HG03064 (cell line): ENCODE data around the gene AMBRA1.

Experiments
- ATAC-seq: cut with Tn5 transposase; IDR thresholded peaks from one replicate; pipeline ENCODE4 v1.9.1; 2021; ENCODE audit warnings: low read depth; ENCODE audit not compliant: unreplicated experiment

Gene AMBRA1

GRCh38 chr11:46577058-46577457, 16.8 kb downstream of the AMBRA1 start:
- ATAC-seq = no peak

DNA sequence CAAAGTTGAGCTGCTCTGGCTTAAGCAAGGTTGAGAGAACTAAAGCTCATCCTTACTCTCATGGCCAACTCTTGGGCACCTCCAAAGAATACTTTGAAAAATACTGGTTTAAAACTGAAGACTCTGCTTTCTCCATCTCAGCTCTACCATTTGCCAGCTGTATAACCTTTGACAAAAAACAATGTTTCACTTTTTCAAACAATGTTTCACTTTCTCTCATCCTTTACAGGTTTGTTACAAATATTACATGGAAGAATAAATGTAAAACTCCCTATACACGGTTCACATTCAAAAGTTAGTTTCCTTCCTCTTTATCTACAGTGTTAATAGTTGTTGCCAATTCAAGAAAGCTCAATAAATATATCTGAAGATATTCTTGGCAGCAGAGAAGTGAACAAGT, 19.2 kb downstream of the AMBRA1 start:
- no peak for ATAC-seq

- ATAC-seq = no peak
These were observed 22.9 kb downstream of the AMBRA1 start for GRCh38 chr11:46570790-46571398.

GRCh38 chr11:46565232-46565840, 28.5 kb downstream of the AMBRA1 start:
- no peak for ATAC-seq

GRCh38 chr11:46564459-46564858, 29.4 kb downstream of the AMBRA1 start:
- no peak for ATAC-seq

DNA sequence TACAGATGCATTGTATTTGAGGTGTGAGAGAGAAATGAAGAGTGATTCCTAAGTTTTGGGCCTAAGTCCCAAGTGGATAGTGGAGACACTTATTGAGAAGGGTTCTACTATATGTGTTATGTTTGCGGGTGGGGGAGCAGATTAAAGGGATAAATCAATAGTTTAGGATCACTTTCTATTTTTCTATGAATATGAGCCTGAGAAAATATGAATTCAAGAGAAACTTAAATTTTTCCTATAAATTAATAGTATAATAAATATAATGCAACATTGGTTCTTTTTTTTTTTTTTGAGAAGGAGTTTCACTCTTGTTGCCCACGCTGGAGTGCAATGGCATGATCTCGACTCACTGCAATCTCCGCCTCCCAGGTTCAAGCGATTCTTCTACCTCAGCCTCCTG, 31.3 kb downstream of the AMBRA1 start:
- no peak for ATAC-seq

- no peak for ATAC-seq
These were observed 33.4 kb downstream of the AMBRA1 start for GRCh38 chr11:46560300-46560991.

- no peak for ATAC-seq
These were observed 34.0 kb downstream of the AMBRA1 start for GRCh38 chr11:46559815-46560214.

DNA sequence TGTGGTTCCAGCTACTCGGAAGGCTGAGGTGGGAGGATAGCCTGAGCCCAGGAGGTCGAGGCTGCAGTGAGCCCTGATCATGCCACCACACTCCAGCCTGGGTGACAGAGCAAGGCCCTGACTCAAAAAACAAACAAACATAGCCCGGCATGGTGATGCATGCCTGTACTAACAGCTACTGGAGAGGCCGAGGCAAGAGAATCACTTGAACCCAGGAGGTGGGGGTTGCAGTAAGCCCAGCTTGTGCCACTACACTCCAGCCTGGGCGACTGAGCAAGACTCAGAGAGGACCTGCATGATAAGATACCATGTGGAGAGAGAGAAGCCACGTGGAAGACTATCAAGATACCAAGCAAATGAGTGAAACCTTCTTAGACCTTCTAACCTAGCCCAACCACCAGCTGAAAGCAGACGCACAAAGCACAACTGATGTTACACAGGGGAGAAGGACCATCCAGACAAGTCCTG, 36.1 kb downstream of the AMBRA1 start:
- ATAC-seq = no peak

DNA sequence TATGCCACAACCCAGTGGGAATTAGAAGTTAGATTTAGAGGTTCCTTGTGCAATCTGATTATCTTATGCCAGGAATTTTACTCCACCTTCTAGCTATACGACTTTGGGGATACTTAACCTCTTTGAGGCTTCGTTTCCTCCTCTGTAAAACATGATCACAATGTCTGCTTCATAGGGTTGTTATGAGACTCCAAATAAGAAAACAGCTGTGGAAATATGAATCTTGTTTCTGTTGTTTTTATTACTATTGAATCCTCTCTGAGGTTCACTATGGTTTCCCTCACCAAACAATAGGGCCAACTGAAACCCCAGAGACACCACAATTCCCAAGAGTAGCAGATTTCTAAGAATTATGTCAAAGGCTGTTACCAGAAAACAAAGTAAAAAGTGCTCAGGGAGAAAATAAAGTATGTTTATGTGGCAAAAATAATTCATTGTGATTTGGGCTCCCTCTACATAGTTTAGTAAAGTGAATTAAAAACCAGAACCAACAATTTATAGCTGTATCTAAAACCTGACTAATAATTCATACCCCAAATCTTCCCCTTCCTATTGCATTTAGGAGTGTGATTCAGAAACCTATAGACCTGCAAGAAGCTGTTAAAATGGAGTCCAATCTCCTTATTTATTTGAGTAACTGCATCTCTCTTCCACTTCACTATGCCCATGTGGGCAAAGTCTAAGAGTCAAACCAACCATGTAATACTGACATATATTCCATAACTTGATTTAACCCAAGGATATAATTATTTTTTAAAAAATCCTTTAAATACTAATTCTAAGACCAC, 38.4 kb downstream of the AMBRA1 start:
- ATAC-seq = no peak

GRCh38 chr11:46554213-46555147, 39.3 kb downstream of the AMBRA1 start:
- no peak for ATAC-seq

DNA sequence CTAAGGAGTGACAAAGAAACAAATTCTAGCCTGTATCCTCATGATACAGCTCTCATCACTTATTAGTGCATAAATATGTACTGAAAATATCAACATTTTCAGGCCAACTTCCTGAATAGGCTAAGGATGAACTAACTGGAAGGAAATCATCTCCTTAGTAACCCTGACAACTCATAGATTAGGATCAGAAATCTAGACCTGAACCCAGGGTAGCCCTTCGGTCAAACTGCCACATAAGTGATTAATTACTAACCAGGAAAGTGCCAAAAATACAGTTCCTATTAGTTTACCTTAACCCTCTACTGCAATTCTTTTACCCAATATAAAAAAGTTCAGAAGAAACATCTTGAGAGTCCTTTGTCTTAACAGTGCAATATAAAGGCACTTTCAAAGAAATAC, 40.0 kb downstream of the AMBRA1 start:
- ATAC-seq = no peak

- ATAC-seq = no peak
These were observed 42.6 kb downstream of the AMBRA1 start for GRCh38 chr11:46551261-46551660.

GRCh38 chr11:46547579-46547978, 46.2 kb downstream of the AMBRA1 start:
- no peak for ATAC-seq

- ATAC-seq = no peak
These were observed 50.3 kb downstream of the AMBRA1 start for GRCh38 chr11:46543564-46543963.

GRCh38 chr11:46541593-46542371, 52.0 kb downstream of the AMBRA1 start:
- ATAC-seq = no peak

DNA sequence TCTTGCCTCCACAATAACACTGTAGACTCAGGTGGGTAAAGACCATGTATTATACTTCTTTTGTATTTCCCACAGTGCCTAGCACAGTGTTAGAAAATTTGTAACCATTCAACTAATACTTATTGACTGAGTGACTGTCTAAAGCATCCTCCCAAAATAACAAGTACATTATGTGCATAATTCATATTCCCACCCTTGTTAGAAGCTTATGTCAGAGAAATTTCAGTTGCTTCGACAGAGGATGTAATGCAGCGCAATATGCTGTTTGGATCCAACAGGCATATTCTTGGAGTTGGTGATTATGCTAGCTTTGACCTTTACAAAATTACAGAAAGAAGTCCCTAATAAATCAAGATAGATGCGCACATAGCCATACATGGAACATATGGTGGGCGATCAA, 53.0 kb downstream of the AMBRA1 start:
- no peak for ATAC-seq

- no peak for ATAC-seq
These were observed 56.1 kb downstream of the AMBRA1 start for GRCh38 chr11:46537537-46538295.

- ATAC-seq = no peak
These were observed 56.7 kb downstream of the AMBRA1 start for GRCh38 chr11:46537121-46537520.
